Lower leg skin (tissue), 3 donors: Measurements from ENCODE around the gene SMARCC2.

Source experiments
- POLR2A ChIP-seq, 2 donors: fragments of 450-650 bp; IDR thresholded peaks; one replicate each; pipeline ENCODE4 v1.6.1; 2016 to 2017; ENCODE audit warnings: antibody characterized with exemption in 2 of 2, mild to moderate bottlenecking in 1 of 2, moderate library complexity in 1 of 2
- TF ChIP-seq, protein P1 (sequence below), 3 donors: fragments of 450-650 bp; IDR thresholded peaks; one replicate each; pipeline ENCODE4 v1.5.1; 2016; ENCODE audit warnings: antibody characterized with exemption in 3 of 3, mild to moderate bottlenecking in 3 of 3, moderate library complexity in 2 of 3

DNA sequence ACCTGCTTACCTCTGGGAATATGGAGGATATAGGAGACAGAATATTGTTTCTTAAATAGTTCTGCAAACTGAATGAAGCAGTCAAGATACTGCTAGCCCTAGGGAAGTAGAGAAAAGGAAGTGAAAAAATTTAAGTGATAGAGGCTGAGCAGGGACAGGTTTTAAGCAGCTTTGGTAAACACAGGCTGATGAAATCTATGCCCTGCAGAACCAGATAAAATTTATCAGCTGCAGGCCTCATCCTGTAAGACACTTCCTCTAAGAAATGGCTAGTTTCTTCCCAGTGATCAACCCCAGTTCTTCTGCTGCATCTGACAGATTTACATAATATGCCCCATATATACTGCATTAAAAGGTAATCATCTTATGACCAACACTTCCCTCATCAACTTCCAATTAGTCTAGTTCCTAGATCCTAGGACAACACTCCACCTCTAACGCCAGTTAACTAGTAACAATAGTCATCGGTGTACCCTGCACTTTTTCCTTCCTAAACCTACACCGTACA lies 62.5 kb downstream of the SMARCC2 start:
- TF ChIP-seq, protein P1, sequence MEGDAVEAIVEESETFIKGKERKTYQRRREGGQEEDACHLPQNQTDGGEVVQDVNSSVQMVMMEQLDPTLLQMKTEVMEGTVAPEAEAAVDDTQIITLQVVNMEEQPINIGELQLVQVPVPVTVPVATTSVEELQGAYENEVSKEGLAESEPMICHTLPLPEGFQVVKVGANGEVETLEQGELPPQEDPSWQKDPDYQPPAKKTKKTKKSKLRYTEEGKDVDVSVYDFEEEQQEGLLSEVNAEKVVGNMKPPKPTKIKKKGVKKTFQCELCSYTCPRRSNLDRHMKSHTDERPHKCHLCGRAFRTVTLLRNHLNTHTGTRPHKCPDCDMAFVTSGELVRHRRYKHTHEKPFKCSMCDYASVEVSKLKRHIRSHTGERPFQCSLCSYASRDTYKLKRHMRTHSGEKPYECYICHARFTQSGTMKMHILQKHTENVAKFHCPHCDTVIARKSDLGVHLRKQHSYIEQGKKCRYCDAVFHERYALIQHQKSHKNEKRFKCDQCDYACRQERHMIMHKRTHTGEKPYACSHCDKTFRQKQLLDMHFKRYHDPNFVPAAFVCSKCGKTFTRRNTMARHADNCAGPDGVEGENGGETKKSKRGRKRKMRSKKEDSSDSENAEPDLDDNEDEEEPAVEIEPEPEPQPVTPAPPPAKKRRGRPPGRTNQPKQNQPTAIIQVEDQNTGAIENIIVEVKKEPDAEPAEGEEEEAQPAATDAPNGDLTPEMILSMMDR (IDR thresholded peaks at IDR 0.05), result no peak
- no peak for TF ChIP-seq POLR2A (IDR thresholded peaks at IDR 0.05)
